ENCODE results near the gene TMEM131.

TMEM131 gene

GRCh38 chr2:97716695-97717612 lies 278.8 kb downstream of the TMEM131 start:
- no peak overlapping the region for H3K4me3 ChIP-seq (ENCODE audit: low read depth, low read length)
- no peak for DNase-seq (ENCODE audit: low read depth)
- TF ChIP-seq, protein P1, sequence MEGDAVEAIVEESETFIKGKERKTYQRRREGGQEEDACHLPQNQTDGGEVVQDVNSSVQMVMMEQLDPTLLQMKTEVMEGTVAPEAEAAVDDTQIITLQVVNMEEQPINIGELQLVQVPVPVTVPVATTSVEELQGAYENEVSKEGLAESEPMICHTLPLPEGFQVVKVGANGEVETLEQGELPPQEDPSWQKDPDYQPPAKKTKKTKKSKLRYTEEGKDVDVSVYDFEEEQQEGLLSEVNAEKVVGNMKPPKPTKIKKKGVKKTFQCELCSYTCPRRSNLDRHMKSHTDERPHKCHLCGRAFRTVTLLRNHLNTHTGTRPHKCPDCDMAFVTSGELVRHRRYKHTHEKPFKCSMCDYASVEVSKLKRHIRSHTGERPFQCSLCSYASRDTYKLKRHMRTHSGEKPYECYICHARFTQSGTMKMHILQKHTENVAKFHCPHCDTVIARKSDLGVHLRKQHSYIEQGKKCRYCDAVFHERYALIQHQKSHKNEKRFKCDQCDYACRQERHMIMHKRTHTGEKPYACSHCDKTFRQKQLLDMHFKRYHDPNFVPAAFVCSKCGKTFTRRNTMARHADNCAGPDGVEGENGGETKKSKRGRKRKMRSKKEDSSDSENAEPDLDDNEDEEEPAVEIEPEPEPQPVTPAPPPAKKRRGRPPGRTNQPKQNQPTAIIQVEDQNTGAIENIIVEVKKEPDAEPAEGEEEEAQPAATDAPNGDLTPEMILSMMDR (IDR thresholded peaks at IDR 0.05; ENCODE audit: low read depth, low read length) = no peak
- TF ChIP-seq, protein P2, sequence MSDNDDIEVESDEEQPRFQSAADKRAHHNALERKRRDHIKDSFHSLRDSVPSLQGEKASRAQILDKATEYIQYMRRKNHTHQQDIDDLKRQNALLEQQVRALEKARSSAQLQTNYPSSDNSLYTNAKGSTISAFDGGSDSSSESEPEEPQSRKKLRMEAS (IDR thresholded peaks at IDR 0.05; ENCODE audit: low read depth, low read length) = no peak
- no peak for TF ChIP-seq POLR2A (IDR thresholded peaks at IDR 0.05; ENCODE audit: extremely low read depth, insufficient read length)
- TF ChIP-seq MYC (IDR thresholded peaks at IDR 0.05; ENCODE audit: low read depth, low read length) = no peak

GRCh38 chr2:97715951-97716694 lies 279.6 kb downstream of the TMEM131 start:
- H3K4me3 ChIP-seq (ENCODE audit: low read depth, low read length) = no peak overlapping the region
- DNase-seq (ENCODE audit: low read depth) = no peak
- TF ChIP-seq, protein P2 (IDR thresholded peaks at IDR 0.05; ENCODE audit: low read depth, low read length) = no peak
- TF ChIP-seq, protein P1 (IDR thresholded peaks at IDR 0.05; ENCODE audit: low read depth, low read length) = no peak
- TF ChIP-seq MYC (IDR thresholded peaks at IDR 0.05; ENCODE audit: low read depth, low read length) (no peak), POLR2A (IDR thresholded peaks at IDR 0.05; ENCODE audit: extremely low read depth, insufficient read length) (no peak)

GRCh38 chr2:97714950-97715652 lies 280.6 kb downstream of the TMEM131 start:
- H3K4me3 ChIP-seq (ENCODE audit: low read depth, low read length) = no peak overlapping the region
- TF ChIP-seq MYC (IDR thresholded peaks at IDR 0.05; ENCODE audit: low read depth, low read length) (no peak), POLR2A (IDR thresholded peaks at IDR 0.05; ENCODE audit: extremely low read depth, insufficient read length) (no peak)
- TF ChIP-seq, protein P1 (IDR thresholded peaks at IDR 0.05; ENCODE audit: low read depth, low read length) = no peak
- TF ChIP-seq, protein P2 (IDR thresholded peaks at IDR 0.05; ENCODE audit: low read depth, low read length) = no peak
- no peak for DNase-seq (ENCODE audit: low read depth)

DNA sequence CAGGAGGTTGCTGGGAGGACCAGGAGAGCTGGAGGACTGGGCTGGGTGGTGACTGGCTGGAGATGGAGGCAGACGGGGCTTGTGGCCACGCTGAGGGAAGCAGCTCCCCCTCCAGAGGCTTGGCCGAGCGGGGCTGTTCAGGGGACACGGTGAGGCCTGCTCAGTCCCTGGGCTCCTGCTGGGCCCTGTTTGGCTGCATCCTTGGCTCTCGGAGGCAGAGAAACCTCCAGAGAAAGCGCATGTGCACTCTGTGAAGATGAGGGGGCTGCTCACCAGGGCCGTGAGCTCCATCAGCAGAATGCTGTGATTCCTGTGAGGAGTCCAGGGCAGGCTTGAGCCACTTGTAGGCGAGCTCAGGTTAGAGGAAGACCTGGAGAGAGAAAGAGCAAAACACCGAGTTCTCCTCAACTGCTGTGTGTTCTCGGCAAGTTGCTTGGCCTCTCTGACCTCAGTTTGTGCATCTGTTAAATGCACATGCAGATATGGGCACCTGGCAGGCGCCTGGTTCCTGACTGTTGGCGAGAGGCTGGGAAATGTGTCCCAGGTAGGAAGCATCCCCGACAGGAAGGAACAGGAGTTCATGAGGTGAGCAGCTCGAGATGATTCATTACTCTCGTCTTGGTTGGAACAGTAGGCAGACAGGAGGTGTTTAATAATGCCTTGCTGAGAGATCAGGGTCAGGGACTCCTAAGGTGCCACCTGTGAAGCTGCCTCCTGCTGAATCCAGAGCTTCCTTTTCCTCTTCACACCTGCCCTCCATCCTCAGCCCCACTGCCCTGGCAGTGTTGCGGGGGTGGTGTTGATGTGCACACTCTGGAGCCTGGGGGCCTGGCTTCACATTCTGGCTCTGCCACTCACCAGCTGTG lies 281.4 kb downstream of the TMEM131 start:
- no peak overlapping the region for H3K4me3 ChIP-seq (ENCODE audit: low read depth, low read length)

More for the DNA sequence above, 281.4 kb downstream of the TMEM131 start:
- no peak for DNase-seq (ENCODE audit: low read depth)
- TF ChIP-seq MYC (IDR thresholded peaks at IDR 0.05; ENCODE audit: low read depth, low read length) (no peak), POLR2A (IDR thresholded peaks at IDR 0.05; ENCODE audit: extremely low read depth, insufficient read length) (no peak)
- TF ChIP-seq, protein P2 (IDR thresholded peaks at IDR 0.05; ENCODE audit: low read depth, low read length) = no peak
- TF ChIP-seq, protein P1 (IDR thresholded peaks at IDR 0.05; ENCODE audit: low read depth, low read length) = no peak

Data from NB4 (cell line).